ENCODE measurements around the gene TMEM97.

TMEM97 gene

GRCh38 chr17:28365487-28365886 is 46.5 kb downstream of the TMEM97 start:
- DNase-seq (ENCODE audit: low read depth, low spot score): no peak

GRCh38 chr17:28366605-28367004 is 47.6 kb downstream of the TMEM97 start:
- DNase-seq (ENCODE audit: low read depth, low spot score): no peak

GRCh38 chr17:28367641-28368305 is 48.8 kb downstream of the TMEM97 start:
- DNase-seq (ENCODE audit: low read depth, low spot score): no peak

GRCh38 chr17:28368306-28368831 is 49.4 kb downstream of the TMEM97 start:
- no peak for DNase-seq (ENCODE audit: low read depth, low spot score)

- DNase-seq (ENCODE audit: low read depth, low spot score): no peak
Measured at GRCh38 chr17:28368915-28369683, 50.1 kb downstream of the TMEM97 start.

- no peak for DNase-seq (ENCODE audit: low read depth, low spot score)
Measured at GRCh38 chr17:28369684-28370034, 50.7 kb downstream of the TMEM97 start.

- DNase-seq (ENCODE audit: low read depth, low spot score): no peak
Measured at GRCh38 chr17:28370035-28370743, 51.2 kb downstream of the TMEM97 start, which contains the start of gene VTN. Gene VTN (minus strand): TSS chr17:28370307. CDS start chr17:28370203, 104 bp downstream.

- no peak for DNase-seq (ENCODE audit: low read depth, low spot score)
Measured at GRCh38 chr17:28370744-28371103, 51.7 kb downstream of the TMEM97 start.

GRCh38 chr17:28371245-28372202 is 52.5 kb downstream of the TMEM97 start, which contains the start of gene SARM1:
Gene SARM1 (plus strand): TSS chr17:28371694. CDS start chr17:28372033, 339 bp downstream.
- peak; percentile 62 for DNase-seq (ENCODE audit: low read depth, low spot score)

- DNase-seq (ENCODE audit: low read depth, low spot score): no peak
Measured at GRCh38 chr17:28372203-28372944, 53.4 kb downstream of the TMEM97 start.

- DNase-seq (ENCODE audit: low read depth, low spot score): no peak
Measured at GRCh38 chr17:28372945-28373274, 53.9 kb downstream of the TMEM97 start.

All from activated CD4-positive, CD25-positive, alpha-beta regulatory T cell treated with anti-CD3 and anti-CD28 coated beads, Interleukin-2, amount 50 U/mL, for 16 hours (primary cell).